ENCODE data around the gene DDIAS.

DNA sequence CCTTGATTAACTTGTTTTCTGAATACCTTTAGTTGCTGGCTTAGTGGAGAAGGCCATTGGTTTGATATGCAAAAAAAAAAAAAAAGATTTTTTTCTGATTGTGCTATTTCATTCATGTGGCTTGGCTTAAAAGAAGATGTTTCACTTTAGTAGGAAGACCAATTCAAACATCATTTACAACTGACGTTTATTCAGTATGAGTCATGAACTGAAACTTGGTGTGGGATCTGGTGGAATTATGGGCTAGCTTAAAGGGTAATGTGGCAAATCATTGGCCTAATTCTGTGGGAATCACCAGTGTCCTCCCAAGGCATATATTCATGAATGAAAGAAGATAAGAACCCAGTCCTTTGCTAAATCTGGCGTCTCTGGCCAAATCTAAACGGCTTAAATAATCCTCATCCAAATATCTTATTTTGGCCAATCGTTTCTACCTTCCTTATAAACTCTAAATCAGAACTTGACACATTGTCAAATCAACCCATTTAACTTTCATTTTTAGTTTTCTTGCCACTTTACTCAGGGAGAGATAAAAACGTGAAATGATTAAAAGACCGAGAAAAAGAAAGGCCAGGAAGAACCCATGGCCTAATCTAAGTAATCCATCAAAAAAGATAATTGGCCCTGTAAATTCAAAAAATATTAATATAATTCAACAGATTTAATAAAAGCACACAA lies 77.0 kb downstream of the DDIAS start:
- TF ChIP-seq, protein P1, sequence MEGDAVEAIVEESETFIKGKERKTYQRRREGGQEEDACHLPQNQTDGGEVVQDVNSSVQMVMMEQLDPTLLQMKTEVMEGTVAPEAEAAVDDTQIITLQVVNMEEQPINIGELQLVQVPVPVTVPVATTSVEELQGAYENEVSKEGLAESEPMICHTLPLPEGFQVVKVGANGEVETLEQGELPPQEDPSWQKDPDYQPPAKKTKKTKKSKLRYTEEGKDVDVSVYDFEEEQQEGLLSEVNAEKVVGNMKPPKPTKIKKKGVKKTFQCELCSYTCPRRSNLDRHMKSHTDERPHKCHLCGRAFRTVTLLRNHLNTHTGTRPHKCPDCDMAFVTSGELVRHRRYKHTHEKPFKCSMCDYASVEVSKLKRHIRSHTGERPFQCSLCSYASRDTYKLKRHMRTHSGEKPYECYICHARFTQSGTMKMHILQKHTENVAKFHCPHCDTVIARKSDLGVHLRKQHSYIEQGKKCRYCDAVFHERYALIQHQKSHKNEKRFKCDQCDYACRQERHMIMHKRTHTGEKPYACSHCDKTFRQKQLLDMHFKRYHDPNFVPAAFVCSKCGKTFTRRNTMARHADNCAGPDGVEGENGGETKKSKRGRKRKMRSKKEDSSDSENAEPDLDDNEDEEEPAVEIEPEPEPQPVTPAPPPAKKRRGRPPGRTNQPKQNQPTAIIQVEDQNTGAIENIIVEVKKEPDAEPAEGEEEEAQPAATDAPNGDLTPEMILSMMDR (IDR thresholded peaks at IDR 0.05): no peak
- TF ChIP-seq POLR2A (IDR thresholded peaks at IDR 0.05): no peak

Measured in heart left ventricle (tissue), 13 donors.